Glutamatergic neuron (in vitro differentiated cells): ENCODE measurements around the gene PRKCA. TPM values are rescaled to one million over a fixed set of nuclear protein-coding genes. Genes with fewer than 3 reads are reported as not detected.

Experiments used
- DNase-seq: peaks from one replicate; pipeline ENCODE4 v3.0.0; 2022
- H3K27ac Mint-ChIP-seq: one replicate; pipeline ENCODE4 v1.8.0; 2020; ENCODE audit warnings: mild to moderate bottlenecking, mixed read lengths, inconsistent platforms; ENCODE audit not compliant: unreplicated experiment
- H3K27me3 Mint-ChIP-seq: one replicate; pipeline ENCODE4 v1.8.0; 2020; ENCODE audit warnings: mild to moderate bottlenecking, moderate library complexity, mixed read lengths, inconsistent platforms; ENCODE audit not compliant: unreplicated experiment
- H3K36me3 Mint-ChIP-seq: one replicate; pipeline ENCODE4 v1.8.0; 2020; ENCODE audit warnings: mild to moderate bottlenecking, mixed read lengths, inconsistent platforms; ENCODE audit not compliant: unreplicated experiment
- H3K4me1 Mint-ChIP-seq: one replicate; pipeline ENCODE4 v1.8.0; 2020; ENCODE audit warnings: mild to moderate bottlenecking, low read depth, mixed read lengths, inconsistent platforms; ENCODE audit not compliant: unreplicated experiment
- H3K4me3 Mint-ChIP-seq: one replicate; pipeline ENCODE4 v1.8.0; 2020; ENCODE audit warnings: mild to moderate bottlenecking, mixed read lengths, inconsistent platforms; ENCODE audit not compliant: unreplicated experiment
- H3K9me3 Mint-ChIP-seq: one replicate; pipeline ENCODE4 v1.8.0; 2020; ENCODE audit warnings: mild to moderate bottlenecking, moderate library complexity, mixed read lengths, inconsistent platforms; ENCODE audit not compliant: unreplicated experiment
- CTCF ChIP-seq: fragments of 200-600 bp; sonication (generic); IDR thresholded peaks from one replicate; pipeline ENCODE4 v1.5.0; 2021; ENCODE audit not compliant: partially characterized antibody, unreplicated experiment
- total RNA-seq: library from RNA; stranded (reverse); fragmentation: NEBNext Ultra II Directional; extraction: Animal tissue kit (Norgen Biotek cat#: 25700); gene quantifications from one replicate; pipeline ENCODE4 v1.2.1, GENCODE V29; 2021; ENCODE audit not compliant: unreplicated experiment

The PRKCA gene
- total RNA-seq, 1 donor from 2014 or later, result 2.2 TPM

GRCh38 chr17:66755101-66755943, 452.9 kb downstream of the PRKCA start:
- TF ChIP-seq CTCF, result no peak
- Mint-ChIP-seq H3K27ac (no peak overlapping the region), H3K9me3 (peaks cover 10% of the 10 kb centered on the region), H3K4me1 (peaks cover 26% of the 10 kb centered on the region), H3K4me3 (no peak overlapping the region), H3K36me3 (peaks cover 2% of the 10 kb centered on the region), H3K27me3 (peaks cover 7% of the 10 kb centered on the region)
- DNase-seq, result no peak

GRCh38 chr17:66755944-66756290, 453.5 kb downstream of the PRKCA start:
- no peak overlapping the region for H3K4me3 Mint-ChIP-seq

GRCh38 chr17:66760324-66760723, 457.9 kb downstream of the PRKCA start:
- Mint-ChIP-seq H3K36me3 (peaks cover 5% of the 10 kb centered on the region), H3K27ac (no peak overlapping the region), H3K4me1 (peaks cover 14% of the 10 kb centered on the region), H3K9me3 (peaks cover 10% of the 10 kb centered on the region), H3K27me3 (peaks cover 3% of the 10 kb centered on the region), H3K4me3 (no peak overlapping the region)
- no peak for DNase-seq
- no peak for TF ChIP-seq CTCF

More at GRCh38 chr17:66755944-66756290, 453.5 kb downstream of the PRKCA start:
- Mint-ChIP-seq H3K27ac (no peak overlapping the region), H3K9me3 (peaks cover 10% of the 10 kb centered on the region), H3K27me3 (peaks cover 7% of the 10 kb centered on the region), H3K36me3 (peaks cover 5% of the 10 kb centered on the region), H3K4me1 (peaks cover 20% of the 10 kb centered on the region)
- no peak for DNase-seq
- no peak for TF ChIP-seq CTCF

DNA sequence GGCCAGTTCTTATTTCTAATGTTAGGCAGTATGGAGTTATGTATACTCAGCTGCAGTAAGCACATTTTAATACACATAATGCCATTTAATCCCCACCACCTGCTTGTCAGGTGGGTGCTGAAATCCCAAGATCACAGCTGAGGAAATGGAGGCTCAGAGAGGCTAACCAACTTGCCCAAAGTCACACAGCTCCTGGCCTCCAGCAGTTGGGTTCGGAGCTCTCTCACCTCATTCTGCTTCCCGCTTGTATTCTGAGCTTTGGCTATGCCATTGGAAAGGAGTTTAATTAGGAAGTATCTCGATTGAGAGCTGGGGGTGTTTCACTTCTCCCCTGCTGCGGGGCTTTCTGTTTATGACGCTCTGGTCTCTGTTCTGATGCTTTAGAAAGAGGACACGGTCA, 459.9 kb downstream of the PRKCA start:
- Mint-ChIP-seq H3K4me1 (peaks cover 7% of the 10 kb centered on the region), H3K27me3 (no peaks in the 10 kb centered on the region), H3K4me3 (no peak overlapping the region), H3K36me3 (peaks cover 5% of the 10 kb centered on the region), H3K9me3 (peaks cover 8% of the 10 kb centered on the region), H3K27ac (no peak overlapping the region)
- no peak for DNase-seq
- no peak for TF ChIP-seq CTCF

- DNase-seq, result no peak
- H3K27me3 Mint-ChIP-seq, result peaks cover 2% of the 10 kb centered on the region
- peaks cover 8% of the 10 kb centered on the region for H3K9me3 Mint-ChIP-seq
- H3K4me1 Mint-ChIP-seq, result peaks cover 13% of the 10 kb centered on the region
- TF ChIP-seq CTCF, result no peak
- H3K27ac Mint-ChIP-seq, result no peak overlapping the region
- peaks cover 5% of the 10 kb centered on the region for H3K36me3 Mint-ChIP-seq
- no peak overlapping the region for H3K4me3 Mint-ChIP-seq
Measured at GRCh38 chr17:66763056-66763455, 460.6 kb downstream of the PRKCA start.
